Keratinocyte (primary cell): ENCODE results near the gene HPCAL4. TPM values are rescaled to one million over a fixed set of nuclear protein-coding genes. Genes with fewer than 3 reads are reported as not detected.

Experiments
- DNase-seq: peaks from one replicate; pipeline ENCODE4 v3.0.0-alpha.2; 2011; ENCODE audit warnings: low read depth, missing footprints, low spot score
- FAIRE-seq: peaks from 2 replicates; lab custom pipeline; 2011; peaks lifted over from hg19 to GRCh38; lab: Jason Lieb, UNC
- H2AFZ ChIP-seq: 2 replicates; pipeline ENCODE4 v1.6.0; 2012; ENCODE audit warnings: low read length, control low read depth, inconsistent platforms; ENCODE audit not compliant: control insufficient read depth
- H3K27ac ChIP-seq: 2 replicates; pipeline ENCODE4 v1.5.1; 2011; ENCODE audit warnings: low read length; ENCODE audit not compliant: control insufficient read depth, insufficient read depth
- H3K27me3 ChIP-seq: 3 replicates; pipeline ENCODE4 v1.6.0; 2011; ENCODE audit warnings: low read length; ENCODE audit not compliant: control insufficient read depth, insufficient read depth; ENCODE audit errors: extremely low read depth
- H3K36me3 ChIP-seq, 2 experiments: 2 replicates in 1 of 2; 3 replicates in 1 of 2; pipeline ENCODE4 v1.5.1; 2011; ENCODE audit warnings: low read length in 2 of 2, mild to moderate bottlenecking in 1 of 2; ENCODE audit not compliant: control insufficient read depth in 2 of 2, insufficient read depth in 2 of 2; ENCODE audit errors: extremely low read depth in 1 of 2
- H3K4me1 ChIP-seq: 3 replicates; pipeline ENCODE4 v1.5.1; 2011; ENCODE audit warnings: low read length; ENCODE audit not compliant: control insufficient read depth, insufficient read depth; ENCODE audit errors: extremely low read depth
- H3K4me2 ChIP-seq: 3 replicates; pipeline ENCODE4 v1.6.0; 2011; ENCODE audit warnings: low read depth, low read length; ENCODE audit not compliant: control insufficient read depth, insufficient read depth; ENCODE audit errors: extremely low read depth
- H3K4me3 ChIP-seq, 3 experiments: fragments of 200-600 bp in 1 of 3; sonication (generic) in 1 of 3; 2 replicates in 2 of 3; 3 replicates in 1 of 3; pipeline ENCODE4 v1.5.1; 2011 to 2016; ENCODE audit warnings: low read length in 3 of 3, mild to moderate bottlenecking in 3 of 3, control low read depth in 2 of 3, inconsistent platforms in 1 of 3, low read depth in 1 of 3, mixed read lengths in 1 of 3, mixed run types in 1 of 3, moderate library complexity in 1 of 3; ENCODE audit not compliant: control insufficient read depth in 2 of 3, insufficient read depth in 2 of 3; ENCODE audit errors: extremely low read depth in 1 of 3
- H3K79me2 ChIP-seq: 2 replicates; pipeline ENCODE4 v1.6.0; 2012; ENCODE audit warnings: low read length; ENCODE audit not compliant: control insufficient read depth, insufficient read depth
- H3K9ac ChIP-seq: 3 replicates; pipeline ENCODE4 v1.6.0; 2011; ENCODE audit warnings: low read length; ENCODE audit not compliant: control insufficient read depth, insufficient read depth; ENCODE audit errors: extremely low read depth
- H3K9me1 ChIP-seq: 3 replicates; pipeline ENCODE4 v1.6.0; 2011; ENCODE audit warnings: low read length; ENCODE audit not compliant: control insufficient read depth, insufficient read depth; ENCODE audit errors: extremely low read depth
- H3K9me3 ChIP-seq: 2 replicates; pipeline ENCODE4 v1.5.1; 2012; ENCODE audit warnings: low read depth, low read length; ENCODE audit not compliant: control insufficient read depth
- H4K20me1 ChIP-seq: 3 replicates; pipeline ENCODE4 v1.6.0; 2011; ENCODE audit warnings: low read length; ENCODE audit not compliant: control insufficient read depth, insufficient read depth; ENCODE audit errors: extremely low read depth
- EZH2 ChIP-seq: IDR thresholded peaks from one replicate; pipeline ENCODE4 v1.6.1; 2012; ENCODE audit warnings: inconsistent platforms, mild to moderate bottlenecking, low read length, moderate library complexity
- dilution Hi-C: fragments of 300-500 bp; cut with MboI; formaldehyde crosslinking; loops from one replicate; pipeline ENCODE4 v1.7.0; 2020; ENCODE audit warnings: low sequenced_read_pairs; ENCODE audit not compliant: extremely low pct_ligation_motif_present
- polyA plus RNA-seq, 5 experiments: library from polyadenylated mRNA; depleted of rRNA in 3 of 5; stranded (reverse) in 3 of 5; stranded (forward) in 1 of 5; unstranded in 1 of 5; fragments of >200 nt; gene quantifications; 1 replicate in 1 of 5; 2 replicates in 3 of 5; 3 replicates in 1 of 5; pipeline versions ENCODE4 v1.2.1 to v1.2.3, GENCODE V29; 2011 to 2012; ENCODE audit warnings: missing spikeins in 2 of 5, low read depth in 1 of 5, low replicate concordance in 1 of 5
- TF ChIP-seq, protein P1 (sequence below), 3 experiments: IDR thresholded peaks in 1 of 3; conservative IDR thresholded peaks in 1 of 3; optimal IDR thresholded peaks in 1 of 3; 2 replicates in 2 of 3; 3 replicates in 1 of 3; pipeline versions ENCODE3 to v1.5.1; 2011; ENCODE audit warnings: low read length in 3 of 3, mild to moderate bottlenecking in 3 of 3, moderate library complexity in 2 of 3, control low read depth in 1 of 3, inconsistent platforms in 1 of 3; ENCODE audit not compliant: insufficient read depth in 2 of 3; ENCODE audit errors: extremely low read depth in 1 of 3

Gene HPCAL4
- polyA plus RNA-seq, 1 donor (not counting 4 experiments of a cell fraction or from before 2014, with no cell fraction given) = not detected

DNA sequence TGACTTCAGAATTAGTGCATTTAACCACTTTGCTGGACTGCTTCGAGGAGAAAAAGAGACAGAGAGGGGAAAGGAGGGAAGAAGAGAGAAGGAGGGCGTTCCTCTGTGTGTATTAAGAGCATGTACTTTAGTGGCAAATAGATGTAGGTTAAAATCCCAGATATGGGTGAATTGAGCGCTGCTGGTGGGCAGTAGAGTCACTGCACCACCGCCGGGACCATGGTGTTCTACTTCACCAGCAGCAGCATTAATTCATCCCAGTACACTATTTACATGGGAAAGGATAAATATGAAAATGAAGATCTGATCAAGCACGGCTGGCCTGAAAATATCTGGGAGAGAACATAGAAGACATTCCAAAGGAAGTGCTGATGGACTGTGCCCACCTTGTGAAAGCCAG lies 26.6 kb upstream of the HPCAL4 start:
- Histone ChIP-seq H3K27me3 (peaks cover 8% of the 10 kb centered on the region), H3K4me1 (peaks cover 4% of the 10 kb centered on the region), H3K4me3 (no peak overlapping the region), H4K20me1 (no peaks in the 10 kb centered on the region), H3K79me2 (no peaks in the 10 kb centered on the region), H3K4me2 (no peak overlapping the region), H3K9me1 (no peaks in the 10 kb centered on the region), H3K9ac (no peak overlapping the region), H3K9me3 (no peaks in the 10 kb centered on the region), H2AFZ (no peak overlapping the region), H3K27ac (no peak overlapping the region), H3K36me3 (no peaks in the 10 kb centered on the region)
- TF ChIP-seq EZH2 = no peak
- TF ChIP-seq, protein P1, sequence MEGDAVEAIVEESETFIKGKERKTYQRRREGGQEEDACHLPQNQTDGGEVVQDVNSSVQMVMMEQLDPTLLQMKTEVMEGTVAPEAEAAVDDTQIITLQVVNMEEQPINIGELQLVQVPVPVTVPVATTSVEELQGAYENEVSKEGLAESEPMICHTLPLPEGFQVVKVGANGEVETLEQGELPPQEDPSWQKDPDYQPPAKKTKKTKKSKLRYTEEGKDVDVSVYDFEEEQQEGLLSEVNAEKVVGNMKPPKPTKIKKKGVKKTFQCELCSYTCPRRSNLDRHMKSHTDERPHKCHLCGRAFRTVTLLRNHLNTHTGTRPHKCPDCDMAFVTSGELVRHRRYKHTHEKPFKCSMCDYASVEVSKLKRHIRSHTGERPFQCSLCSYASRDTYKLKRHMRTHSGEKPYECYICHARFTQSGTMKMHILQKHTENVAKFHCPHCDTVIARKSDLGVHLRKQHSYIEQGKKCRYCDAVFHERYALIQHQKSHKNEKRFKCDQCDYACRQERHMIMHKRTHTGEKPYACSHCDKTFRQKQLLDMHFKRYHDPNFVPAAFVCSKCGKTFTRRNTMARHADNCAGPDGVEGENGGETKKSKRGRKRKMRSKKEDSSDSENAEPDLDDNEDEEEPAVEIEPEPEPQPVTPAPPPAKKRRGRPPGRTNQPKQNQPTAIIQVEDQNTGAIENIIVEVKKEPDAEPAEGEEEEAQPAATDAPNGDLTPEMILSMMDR (optimal IDR thresholded peaks at IDR 0.05 in 1 of 3, IDR thresholded peaks at IDR 0.05 in 1 of 3, conservative IDR thresholded peaks at IDR 0.05 in 1 of 3; ENCODE audit: extremely low read depth in 1 of 3, insufficient read depth in 2 of 3, low read length in 3 of 3) = no peak
- no peak for DNase-seq
- FAIRE-seq = no peak
- dilution Hi-C loops = no loop called here

DNA sequence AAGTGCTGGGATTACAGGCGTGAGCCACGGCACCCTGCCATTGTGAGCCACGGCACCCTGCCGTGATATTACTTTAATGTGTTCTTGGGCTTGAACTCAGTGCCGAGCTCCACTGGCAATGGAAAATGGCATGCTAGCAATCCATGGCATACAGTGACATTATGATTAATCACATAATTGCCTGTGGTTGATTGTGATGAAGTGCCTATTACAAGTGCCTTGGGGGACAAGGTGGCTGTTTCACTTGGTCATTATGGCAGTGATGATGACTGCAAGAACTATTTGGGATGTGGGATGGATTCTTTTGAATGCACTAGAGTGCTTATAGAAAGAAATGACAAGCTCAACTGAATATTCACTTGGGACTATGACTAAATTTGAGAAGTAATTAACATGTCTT lies 22.3 kb upstream of the HPCAL4 start:
- no peaks in the 10 kb centered on the region for H3K9me3 ChIP-seq
- H2AFZ ChIP-seq = no peak overlapping the region
- H3K4me1 ChIP-seq = no peaks in the 10 kb centered on the region
- DNase-seq (no peak), FAIRE-seq (no peak)
- no peak overlapping the region for H3K4me2 ChIP-seq
- H3K9ac ChIP-seq = no peak overlapping the region
- H3K27me3 ChIP-seq = peaks cover 8% of the 10 kb centered on the region
- no peaks in the 10 kb centered on the region for H3K36me3 ChIP-seq
- no peaks in the 10 kb centered on the region for H4K20me1 ChIP-seq
- no peak for TF ChIP-seq EZH2
- TF ChIP-seq, protein P1 (optimal IDR thresholded peaks at IDR 0.05 in 1 of 3, IDR thresholded peaks at IDR 0.05 in 1 of 3, conservative IDR thresholded peaks at IDR 0.05 in 1 of 3; ENCODE audit: extremely low read depth in 1 of 3, insufficient read depth in 2 of 3, low read length in 3 of 3) = no peak
- H3K79me2 ChIP-seq = no peaks in the 10 kb centered on the region
- H3K9me1 ChIP-seq = no peaks in the 10 kb centered on the region
- no peak overlapping the region for H3K27ac ChIP-seq
- dilution Hi-C loops = no loop called here
- no peak overlapping the region for H3K4me3 ChIP-seq
